ENCODE measurements around the gene NUCKS1. TPM values are rescaled to one million over a fixed set of nuclear protein-coding genes. Genes with fewer than 3 reads are reported as not detected.
A peak's percentile ranks its signal among the peaks of the same experiment; 100 is the strongest.

NUCKS1 gene
- total RNA-seq, 2 donors from 2014 or later = 192 to 257 TPM

DNA sequence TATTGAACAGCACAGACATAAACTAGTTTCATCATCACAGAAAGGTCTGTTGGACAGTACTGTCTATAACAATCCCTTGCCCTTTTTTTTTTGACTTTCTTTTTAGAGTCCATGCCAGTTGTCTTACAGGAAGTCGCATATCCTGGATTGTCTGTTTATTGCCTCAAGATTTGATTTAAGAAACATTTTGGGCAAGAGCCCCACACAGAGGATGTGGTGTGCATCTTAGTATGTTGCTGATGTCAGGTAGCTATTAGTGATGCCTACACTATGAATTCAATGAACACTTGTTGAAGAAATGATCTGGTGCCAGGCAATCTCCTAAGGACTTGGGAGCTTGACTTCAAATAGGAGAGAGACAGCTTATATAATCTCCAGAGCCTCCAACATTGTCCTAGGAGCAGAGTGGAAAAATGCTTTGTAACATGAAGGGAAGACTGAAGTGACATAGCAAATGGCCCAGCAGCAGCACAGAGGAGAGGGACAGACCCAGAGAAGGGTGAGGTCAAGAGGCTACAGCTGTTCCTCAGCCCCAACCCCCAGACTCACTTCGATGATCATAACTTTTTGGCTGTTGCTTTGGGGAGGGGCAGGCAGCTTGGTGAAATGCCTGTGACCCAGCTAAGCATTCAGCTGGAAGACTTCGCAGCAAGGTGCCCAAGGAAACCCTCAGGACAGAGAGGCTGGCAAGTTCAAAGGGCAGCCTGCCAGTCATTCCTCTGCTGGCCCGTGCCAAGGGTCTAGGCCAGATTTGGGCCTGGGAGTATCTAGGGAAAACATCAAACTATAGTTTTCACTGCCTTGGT is 32.8 kb upstream of the NUCKS1 start:
- H3K4me3 Mint-ChIP-seq = no peak overlapping the region
- no peaks in the 10 kb centered on the region for H3K27me3 Mint-ChIP-seq (ENCODE audit: low read depth)
- H3K9me3 Mint-ChIP-seq = no peaks in the 10 kb centered on the region
- DNase-seq (no peak), ATAC-seq (replicated peaks in 1 of 2) (peak in 1 of 2 donors; percentile 35)
- H3K4me1 Mint-ChIP-seq (ENCODE audit: low read depth) = peaks cover 10% of the 10 kb centered on the region
- no peak overlapping the region for H3K27ac Mint-ChIP-seq
- H3K36me3 Mint-ChIP-seq (ENCODE audit: insufficient read depth in 2 of 2) = no peaks in the 10 kb centered on the region

DNA sequence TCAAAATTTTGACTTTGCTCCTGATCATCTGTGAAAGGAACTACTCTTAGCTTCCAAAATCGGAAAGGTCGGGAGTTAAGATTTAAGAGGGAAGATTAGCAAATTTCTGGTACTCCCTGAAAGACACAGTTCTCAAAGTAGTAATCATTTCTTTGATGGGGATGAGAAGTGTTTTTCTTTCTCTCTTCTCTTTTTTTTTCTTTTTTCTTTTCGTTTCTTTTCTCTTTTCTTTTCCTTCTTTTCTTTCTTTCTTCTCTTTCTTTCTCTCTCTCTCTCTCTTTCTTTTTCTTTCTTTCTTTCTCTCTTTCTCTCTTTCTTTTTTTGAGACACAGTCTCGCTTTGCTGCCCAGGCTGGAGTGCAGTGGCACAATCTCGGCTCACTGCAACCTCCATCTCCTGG is 30.4 kb upstream of the NUCKS1 start:
- H3K27ac Mint-ChIP-seq = no peak overlapping the region
- peaks cover 24% of the 10 kb centered on the region for H3K4me1 Mint-ChIP-seq (ENCODE audit: low read depth)
- DNase-seq (no peak), ATAC-seq (replicated peaks in 1 of 2) (no peak)
- no peaks in the 10 kb centered on the region for H3K27me3 Mint-ChIP-seq (ENCODE audit: low read depth)
- peaks cover under 1% of the 10 kb centered on the region in 2 donors for H3K36me3 Mint-ChIP-seq (ENCODE audit: insufficient read depth in 2 of 2)
- H3K9me3 Mint-ChIP-seq = no peaks in the 10 kb centered on the region
- no peak overlapping the region for H3K4me3 Mint-ChIP-seq

DNA sequence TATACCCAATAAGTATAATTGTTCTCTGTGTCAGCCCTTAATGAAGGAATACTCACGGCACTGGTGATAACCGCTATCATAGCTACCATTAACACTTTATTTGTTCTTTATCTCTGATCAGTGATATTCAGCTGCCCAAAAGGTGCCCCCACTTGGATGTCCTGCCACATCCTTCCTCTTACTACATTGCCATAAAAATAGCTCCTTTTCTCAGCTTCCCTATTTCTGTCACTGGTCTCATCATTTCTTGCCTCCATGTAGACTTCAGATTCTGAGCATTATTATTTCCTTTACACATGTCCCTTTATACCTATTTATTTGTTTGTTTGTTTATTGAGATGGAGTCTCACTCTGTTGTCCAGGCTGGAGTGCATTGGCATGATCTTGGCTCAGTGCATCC is 28.0 kb upstream of the NUCKS1 start:
- Mint-ChIP-seq H3K4me3 (no peak overlapping the region), H3K4me1 (ENCODE audit: low read depth) (peaks cover 42% of the 10 kb centered on the region), H3K9me3 (no peaks in the 10 kb centered on the region), H3K36me3 (ENCODE audit: insufficient read depth in 2 of 2) (peaks cover 5 to 8% of the 10 kb centered on the region in 2 donors), H3K27ac (peak overlapping the region; percentile 91), H3K27me3 (ENCODE audit: low read depth) (no peaks in the 10 kb centered on the region)
- ATAC-seq (replicated peaks in 1 of 2) = no peak
- DNase-seq = no peak

DNA sequence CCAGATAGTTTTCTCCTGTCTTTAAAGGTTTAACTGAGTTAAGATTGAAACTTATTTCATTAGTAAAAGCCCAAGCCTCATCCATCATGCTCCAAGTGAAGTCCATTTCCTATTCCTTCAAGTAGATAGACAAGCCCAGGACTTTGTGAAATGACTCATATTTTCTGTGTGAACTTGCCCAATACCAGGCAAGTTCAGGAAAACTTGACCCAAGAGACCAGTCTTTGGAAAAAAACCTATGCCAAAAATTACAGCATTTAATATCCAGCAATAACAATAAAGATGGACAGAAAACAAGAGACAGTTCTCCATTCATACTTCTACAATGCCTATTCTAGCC is 25.7 kb upstream of the NUCKS1 start:
- ATAC-seq (replicated peaks in 1 of 2) = no peak
- H3K9me3 Mint-ChIP-seq = no peaks in the 10 kb centered on the region
- peak overlapping the region; percentile 90 for H3K27ac Mint-ChIP-seq
- H3K27me3 Mint-ChIP-seq (ENCODE audit: low read depth) = no peaks in the 10 kb centered on the region
- DNase-seq = no peak
- peaks cover 5 to 8% of the 10 kb centered on the region in 2 donors for H3K36me3 Mint-ChIP-seq (ENCODE audit: insufficient read depth in 2 of 2)
- peaks cover 56% of the 10 kb centered on the region for H3K4me1 Mint-ChIP-seq (ENCODE audit: low read depth)
- H3K4me3 Mint-ChIP-seq = peak overlapping the region; percentile 85 to 98

DNA sequence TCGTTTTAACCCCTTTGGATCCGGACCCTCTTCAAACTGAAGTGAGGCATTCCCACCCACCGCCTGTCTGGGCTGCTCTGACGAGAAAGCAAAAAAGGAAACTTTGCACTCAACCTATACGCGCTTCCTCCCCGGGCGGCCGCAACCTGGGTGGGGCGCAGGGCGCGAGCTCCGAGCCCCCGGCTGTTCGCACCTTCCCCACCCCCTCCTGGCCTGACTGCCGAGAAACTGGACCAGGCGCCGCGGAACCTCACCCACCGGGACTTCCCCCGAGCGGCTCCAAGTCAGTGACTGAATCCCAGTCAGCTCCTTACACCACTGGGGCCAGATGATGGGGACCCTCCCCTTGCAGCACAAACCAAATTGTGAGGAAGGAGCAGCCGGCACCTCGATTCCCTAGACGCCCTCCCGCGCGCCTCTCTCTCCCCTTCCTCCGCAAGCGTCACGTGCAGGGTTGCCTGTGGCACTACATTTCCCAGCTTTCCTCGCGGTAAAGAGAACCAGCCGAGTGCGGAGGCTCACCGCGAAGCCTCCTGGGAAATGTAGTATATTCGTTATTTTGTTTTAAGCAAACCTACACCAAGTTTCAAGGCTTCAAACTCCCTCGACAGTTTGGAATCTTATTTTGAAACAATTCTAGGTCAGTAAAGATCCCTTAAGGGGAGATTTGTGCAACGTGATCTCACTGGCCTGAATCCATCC is 25.2 kb upstream of the NUCKS1 start, which contains the start of gene RAB29:
RAB29 (minus strand) TSS at position 468 of the 702 bp plus-strand sequence. CDS start 526 bp downstream, outside the sequence.
- peaks cover 58% of the 10 kb centered on the region for H3K4me1 Mint-ChIP-seq (ENCODE audit: low read depth)

DNA sequence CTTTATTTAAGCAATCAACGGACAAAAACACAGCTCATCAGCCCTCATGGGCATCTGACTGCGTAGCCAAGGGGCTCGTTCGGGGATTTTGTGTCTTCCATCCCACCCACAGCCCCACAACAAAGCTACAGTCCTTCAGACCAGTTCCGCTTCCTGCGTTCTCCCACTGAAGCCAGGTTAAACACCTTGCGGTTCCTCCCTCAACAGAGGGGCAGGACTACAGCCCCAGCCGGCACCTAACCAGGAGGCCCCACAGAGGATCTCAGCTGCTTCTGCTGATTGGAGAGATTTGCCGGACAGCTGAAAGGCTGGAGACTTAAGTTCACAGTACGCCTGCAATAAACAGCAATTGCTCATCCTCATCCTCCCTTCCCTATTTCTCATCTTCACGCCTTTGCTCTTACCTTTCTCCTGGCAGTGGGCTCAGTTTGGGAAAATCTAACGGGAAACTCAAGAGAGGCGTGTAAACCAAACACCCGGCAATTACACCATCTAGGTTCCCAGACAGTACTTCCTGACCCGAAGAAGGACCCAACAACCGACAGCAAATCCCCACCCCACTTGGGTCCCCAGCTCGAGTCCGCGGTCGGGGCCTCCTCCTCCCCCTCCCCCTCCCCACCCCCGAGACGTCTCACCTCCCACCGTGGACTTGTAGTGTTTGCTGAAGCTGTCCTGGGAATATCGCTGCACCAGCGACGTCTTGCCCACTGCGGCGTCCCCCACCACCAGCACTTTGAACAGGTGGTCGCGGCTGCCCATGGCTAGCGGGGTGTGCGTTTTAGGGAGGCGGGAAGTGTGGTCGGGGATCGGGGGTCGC is 24.4 kb upstream of the NUCKS1 start:
- DNase-seq (peak; percentile 49 to 59), ATAC-seq (replicated peaks in 1 of 2) (peak; percentile 27 to 37)
- H3K27me3 Mint-ChIP-seq (ENCODE audit: low read depth) = no peaks in the 10 kb centered on the region
- H3K4me1 Mint-ChIP-seq (ENCODE audit: low read depth) = peaks cover 58% of the 10 kb centered on the region
- H3K9me3 Mint-ChIP-seq = no peaks in the 10 kb centered on the region
- H3K27ac Mint-ChIP-seq = peak overlapping the region; percentile 90
- peaks cover 7 to 11% of the 10 kb centered on the region in 2 donors for H3K36me3 Mint-ChIP-seq (ENCODE audit: insufficient read depth in 2 of 2)
- peak overlapping the region; percentile 85 to 98 for H3K4me3 Mint-ChIP-seq

More for the DNA sequence above, 25.2 kb upstream of the NUCKS1 start, which contains the start of gene RAB29:
- H3K4me3 Mint-ChIP-seq = peak within 1 kb of the TSS; percentile 85 to 98
- no peaks in the 10 kb centered on the region for H3K27me3 Mint-ChIP-seq (ENCODE audit: low read depth)
- peaks cover 5 to 11% of the 10 kb centered on the region in 2 donors for H3K36me3 Mint-ChIP-seq (ENCODE audit: insufficient read depth in 2 of 2)
- DNase-seq = peak; percentile 85 to 89
- ATAC-seq (replicated peaks in 1 of 2) = peak; percentile 82 to 85
- H3K27ac Mint-ChIP-seq = peak within 1 kb of the TSS; percentile 90
- H3K9me3 Mint-ChIP-seq = no peaks in the 10 kb centered on the region

DNA sequence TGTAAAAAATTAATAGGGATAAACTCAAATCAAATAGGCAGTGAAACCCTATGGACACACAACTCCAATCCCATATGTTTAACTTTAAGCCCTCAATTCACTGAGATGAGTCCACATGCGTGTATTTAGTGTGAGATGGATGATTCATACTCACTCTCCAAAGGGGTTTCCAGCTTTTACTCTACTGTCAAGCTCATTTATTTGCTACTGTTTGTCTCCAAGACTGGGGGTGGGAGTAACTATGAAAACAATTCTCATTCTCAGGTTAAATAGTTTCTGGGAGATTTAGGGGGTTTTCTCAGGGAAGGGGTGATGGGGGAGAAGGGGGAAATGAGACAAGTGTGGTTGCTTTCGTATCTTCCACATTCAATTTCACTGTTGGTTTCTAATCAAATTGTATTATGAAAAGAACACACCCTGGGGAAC is 22.6 kb upstream of the NUCKS1 start:
- Mint-ChIP-seq H3K4me1 (ENCODE audit: low read depth) (peaks cover 58% of the 10 kb centered on the region), H3K9me3 (no peaks in the 10 kb centered on the region), H3K36me3 (ENCODE audit: insufficient read depth in 2 of 2) (peaks cover 10 to 15% of the 10 kb centered on the region in 2 donors), H3K4me3 (peak overlapping the region; percentile 85 to 98), H3K27me3 (ENCODE audit: low read depth) (no peaks in the 10 kb centered on the region), H3K27ac (peak overlapping the region; percentile 25)
- DNase-seq (peak; percentile 12 to 25), ATAC-seq (replicated peaks in 1 of 2) (peak; percentile 70 to 71)

DNA sequence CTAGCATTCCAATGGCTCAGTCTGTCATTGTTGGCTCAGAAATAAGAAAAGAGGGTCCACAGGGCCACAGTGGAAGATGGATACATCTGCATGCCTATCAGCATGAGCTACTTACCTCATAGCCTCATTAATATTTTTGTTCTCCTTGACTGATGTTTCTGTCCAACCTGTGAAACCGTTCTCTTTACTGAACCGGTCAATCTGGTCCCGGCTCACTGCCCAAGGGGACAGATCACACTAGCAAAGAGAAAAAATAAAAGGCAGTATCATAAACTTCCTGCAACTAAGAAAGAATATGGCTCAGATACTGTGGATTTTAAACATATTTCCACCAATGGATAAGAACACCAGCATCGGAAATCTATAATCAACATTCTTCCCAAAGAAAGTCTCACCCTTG is 20.6 kb upstream of the NUCKS1 start:
- no peaks in the 10 kb centered on the region for H3K27me3 Mint-ChIP-seq (ENCODE audit: low read depth)
- DNase-seq (no peak), ATAC-seq (replicated peaks in 1 of 2) (no peak)
- no peaks in the 10 kb centered on the region for H3K9me3 Mint-ChIP-seq
- peak overlapping the region in 1 of 2 donors; percentile 12 for H3K4me3 Mint-ChIP-seq
- H3K36me3 Mint-ChIP-seq (ENCODE audit: insufficient read depth in 2 of 2) = peaks cover 10 to 17% of the 10 kb centered on the region in 2 donors
- peaks cover 62% of the 10 kb centered on the region for H3K4me1 Mint-ChIP-seq (ENCODE audit: low read depth)
- H3K27ac Mint-ChIP-seq = no peak overlapping the region

DNA sequence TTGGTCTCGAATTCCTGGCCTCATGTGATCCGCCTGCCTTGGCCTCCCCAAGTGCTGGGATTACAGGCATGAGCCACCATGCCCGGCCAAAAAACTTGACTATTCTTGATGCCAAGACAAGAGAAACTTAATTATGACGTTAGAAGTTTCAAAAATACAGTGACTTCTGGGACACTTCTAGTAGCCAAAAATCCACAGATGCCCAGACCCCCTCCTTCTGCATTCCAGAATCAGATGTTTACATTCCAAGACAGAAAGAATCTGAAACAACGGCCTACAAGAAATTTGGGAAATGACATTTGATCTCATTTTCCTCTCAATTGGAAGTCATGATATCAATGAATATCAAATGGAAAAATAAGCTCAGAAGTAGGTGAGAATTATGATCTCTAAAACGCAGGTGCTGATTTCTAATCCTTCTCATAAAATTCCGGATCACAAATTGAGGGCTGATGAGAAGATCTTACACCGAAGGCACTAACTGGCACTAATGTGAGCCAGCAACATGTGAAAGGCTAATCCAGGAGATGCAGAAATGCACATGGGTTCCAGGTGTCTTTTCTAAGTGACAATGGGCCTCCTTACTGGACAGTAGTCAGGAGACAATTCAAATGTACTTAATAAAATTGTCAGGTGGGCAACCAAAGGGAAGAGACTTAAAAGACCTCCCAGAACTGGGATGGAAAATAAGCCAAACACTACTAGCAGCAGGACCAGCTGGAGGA is 19.8 kb upstream of the NUCKS1 start:
- ATAC-seq (replicated peaks in 1 of 2) (no peak), DNase-seq (no peak)
- no peak overlapping the region for H3K4me3 Mint-ChIP-seq
- H3K9me3 Mint-ChIP-seq = no peaks in the 10 kb centered on the region
- peaks cover 58% of the 10 kb centered on the region for H3K4me1 Mint-ChIP-seq (ENCODE audit: low read depth)
- H3K27me3 Mint-ChIP-seq (ENCODE audit: low read depth) = no peaks in the 10 kb centered on the region
- peaks cover 8 to 16% of the 10 kb centered on the region in 2 donors for H3K36me3 Mint-ChIP-seq (ENCODE audit: insufficient read depth in 2 of 2)
- no peak overlapping the region for H3K27ac Mint-ChIP-seq

DNA sequence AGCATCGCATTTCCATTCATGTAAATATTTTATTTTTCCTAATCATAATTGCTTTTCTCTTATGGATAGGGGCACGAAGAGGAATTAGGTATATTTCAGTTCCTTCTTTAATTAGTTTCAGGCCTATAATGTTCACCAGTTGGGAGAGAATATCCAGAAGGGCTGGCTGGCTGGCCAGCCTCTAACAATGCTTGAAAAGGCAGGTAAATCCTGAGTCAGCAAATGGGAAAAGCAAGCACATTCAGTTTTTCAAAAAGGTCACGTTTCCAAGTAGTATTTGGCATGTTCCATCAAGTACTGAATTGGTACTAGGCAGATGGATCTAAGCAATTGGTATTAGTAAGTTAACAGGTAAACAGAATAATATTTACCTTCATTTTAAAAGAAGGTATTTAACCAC is 17.3 kb upstream of the NUCKS1 start:
- H3K27me3 Mint-ChIP-seq (ENCODE audit: low read depth) = no peaks in the 10 kb centered on the region
- no peak for ATAC-seq (replicated peaks in 1 of 2)
- no peak for DNase-seq
- H3K36me3 Mint-ChIP-seq (ENCODE audit: insufficient read depth in 2 of 2) = peaks cover 5 to 9% of the 10 kb centered on the region in 2 donors
- peaks cover 44% of the 10 kb centered on the region for H3K4me1 Mint-ChIP-seq (ENCODE audit: low read depth)
- H3K9me3 Mint-ChIP-seq = no peaks in the 10 kb centered on the region
- H3K4me3 Mint-ChIP-seq = no peak overlapping the region
- H3K27ac Mint-ChIP-seq = no peak overlapping the region

DNA sequence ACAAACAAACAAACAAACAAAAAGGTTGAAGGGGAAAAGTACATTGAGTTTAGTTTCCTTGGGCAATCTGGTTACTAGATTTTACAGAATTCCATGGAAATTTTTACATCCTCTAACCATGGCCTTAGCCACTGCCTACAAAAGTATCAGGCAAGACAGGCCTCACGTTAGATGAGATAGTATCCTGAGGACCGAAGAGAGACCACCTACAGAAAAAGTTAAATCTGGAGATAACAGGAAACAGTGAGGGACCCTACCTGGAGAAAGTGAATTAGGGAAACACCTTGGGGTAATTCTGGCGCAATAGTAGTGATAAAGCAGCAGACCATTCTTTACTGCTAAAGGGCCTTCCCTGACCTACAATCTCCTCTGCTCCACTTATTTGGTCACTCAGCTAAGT is 16.6 kb upstream of the NUCKS1 start:
- H3K36me3 Mint-ChIP-seq (ENCODE audit: insufficient read depth in 2 of 2) = peaks cover 5 to 9% of the 10 kb centered on the region in 2 donors
- peak overlapping the region in 1 of 2 donors; percentile 46 for H3K4me3 Mint-ChIP-seq
- peak overlapping the region; percentile 89 for H3K27ac Mint-ChIP-seq
- H3K27me3 Mint-ChIP-seq (ENCODE audit: low read depth) = no peaks in the 10 kb centered on the region
- H3K9me3 Mint-ChIP-seq = no peaks in the 10 kb centered on the region
- no peak for DNase-seq
- ATAC-seq (replicated peaks in 1 of 2) = no peak
- H3K4me1 Mint-ChIP-seq (ENCODE audit: low read depth) = peaks cover 38% of the 10 kb centered on the region

DNA sequence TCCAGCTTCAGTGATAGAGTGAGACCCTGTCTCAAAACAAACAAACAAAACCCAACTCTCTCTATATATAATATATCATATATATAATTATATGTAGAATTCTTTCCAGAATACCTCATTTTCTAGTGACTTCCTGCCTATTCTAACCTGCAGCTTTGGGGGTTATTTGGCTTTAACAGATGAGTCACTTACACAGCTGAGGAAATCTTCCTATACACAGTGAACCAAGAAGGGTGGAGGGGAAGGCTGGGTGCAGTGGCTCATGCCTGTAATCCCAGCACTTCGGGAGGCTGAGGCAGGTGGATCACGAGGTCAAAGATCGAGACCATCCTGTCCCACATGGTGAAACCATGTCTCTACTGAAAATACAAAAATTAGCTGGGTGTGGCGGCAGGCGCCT is 16.1 kb upstream of the NUCKS1 start:
- DNase-seq = no peak
- Mint-ChIP-seq H3K4me1 (ENCODE audit: low read depth) (peaks cover 32% of the 10 kb centered on the region), H3K9me3 (no peaks in the 10 kb centered on the region), H3K27ac (peak overlapping the region; percentile 89), H3K27me3 (ENCODE audit: low read depth) (no peaks in the 10 kb centered on the region), H3K36me3 (ENCODE audit: insufficient read depth in 2 of 2) (peaks cover 5 to 9% of the 10 kb centered on the region in 2 donors), H3K4me3 (peak overlapping the region in 1 of 2 donors; percentile 46)
- ATAC-seq (replicated peaks in 1 of 2) = peak in 1 of 2 donors; percentile 47

All from activated T-cell treated with anti-CD3 and anti-CD28 coated beads, Interleukin-2, amount 50 U/mL, for 72 hours (primary cell).